K562 (cell line): ENCODE data around the gene TMEM14C. TPM values are rescaled to one million over a fixed set of nuclear protein-coding genes. Genes with fewer than 3 reads are reported as not detected.

ENCODE experiments used
- EHMT2 ChIP-seq: fragments of 450-650 bp; IDR thresholded peaks from 2 replicates; pipeline ENCODE4 v1.6.1; 2018; ENCODE audit warnings: antibody characterized with exemption
- RBM34 ChIP-seq: fragments of 200-400 bp; formaldehyde crosslinking; IDR thresholded peaks from 2 replicates; pipeline ENCODE4 v1.6.1; 2018; ENCODE audit warnings: low read length, borderline replicate concordance; ENCODE audit not compliant: insufficient read depth
- REST ChIP-seq, 2 experiments: fragments of 450-650 bp; formaldehyde crosslinking in 1 of 2; IDR thresholded peaks; 2 replicates each; pipeline versions ENCODE4 v1.4.0 to v1.6.1; 2014 to 2020; ENCODE audit warnings: mild to moderate bottlenecking in 2 of 2, borderline replicate concordance in 1 of 2, low read depth in 1 of 2
- polyA plus RNA-seq, 8 experiments: library from polyadenylated mRNA; depleted of rRNA in 4 of 8; stranded (reverse) in 5 of 8; unstranded in 3 of 8; fragments of >200 nt; fragmentation: Nextera tagmentation in 2 of 8; fragmentation: Illumina TruSeq in 1 of 8; extraction: Ambion mirVana in 2 of 8; extraction: Trizol in 1 of 8; gene quantifications; 2 replicates each; pipeline versions ENCODE4 v1.2.1 to v1.2.3, GENCODE V29; 2011 to 2014; ENCODE audit warnings: inconsistent platforms in 1 of 8, missing spikeins in 1 of 8
- total RNA-seq, 7 experiments: library from RNA; depleted of rRNA in 6 of 7; stranded (reverse); fragments of >200 nt in 6 of 7; fragmentation: Illumina TruSeq in 2 of 7; extraction: Trizol in 2 of 7; gene quantifications; 2 replicates each; pipeline versions ENCODE4 v1.2.1 to v1.2.3, GENCODE V29; 2011 to 2021; ENCODE audit warnings: low replicate concordance in 1 of 7

The TMEM14C gene
- total and polyA plus RNA-seq, 9 of the 15 experiments (the other 6 are each of a cell fraction or from before 2014, with no cell fraction given), result 151 to 496 (median 263) TPM

GRCh38 chr6:10743515-10743914 lies 20.6 kb downstream of the TMEM14C start (continued):
- TF ChIP-seq REST (IDR thresholded peaks at IDR 0.05; ENCODE audit: borderline replicate concordance) (peak; percentile 58), REST (CRISPR knock-in tag; IDR thresholded peaks at IDR 0.05; ENCODE audit: low read depth) (no peak), EHMT2 (0 out of 2 replicates have a peak, but pooled peaks have one; percentile 23), RBM34 (no peak)
